WTC11 (cell line): ENCODE data around the gene BABAM2. TPM values are rescaled to one million over a fixed set of nuclear protein-coding genes. Genes with fewer than 3 reads are reported as not detected.

Source experiments
- ATAC-seq: fragments of 200-7000 bp; cut with Tn5 transposase; 2 replicates; pipeline ENCODE4 v1.10.0; 2021; ENCODE audit warnings: mild to moderate bottlenecking, moderate library complexity
- CTCF ChIA-PET: fragments of 300-600 bp; sonication (Branson Sonifier 250); formaldehyde crosslinking; loops from one replicate; lab custom pipeline; 2021; ENCODE audit warnings: antibody characterized with exemption; lab: Charles Lee
- POLR2A ChIA-PET: fragments of 350-600 bp; sonication (Branson Sonifier 250); formaldehyde crosslinking; loops from one replicate; lab custom pipeline; 2021; ENCODE audit warnings: antibody characterized with exemption; lab: Charles Lee
- DNase-seq: peaks from one replicate; pipeline ENCODE4 v3.0.0; 2021; ENCODE audit warnings: low spot score
- H3K27ac Mint-ChIP-seq: 2 replicates; pipeline ENCODE4 v1.8.0; 2021; ENCODE audit warnings: mixed read lengths
- H3K27me3 Mint-ChIP-seq: 2 replicates; pipeline ENCODE4 v1.8.0; 2021; ENCODE audit warnings: low read depth, mild to moderate bottlenecking, moderate library complexity, mixed read lengths
- H3K36me3 Mint-ChIP-seq: 2 replicates; pipeline ENCODE4 v1.8.0; 2021; ENCODE audit warnings: mixed read lengths
- H3K4me1 Mint-ChIP-seq: 2 replicates; pipeline ENCODE4 v1.8.0; 2022; ENCODE audit warnings: mixed read lengths
- H3K4me3 Mint-ChIP-seq: 2 replicates; pipeline ENCODE4 v1.8.0; 2021; ENCODE audit warnings: mild to moderate bottlenecking, moderate library complexity, mixed read lengths
- H3K9me3 Mint-ChIP-seq: 2 replicates; pipeline ENCODE4 v1.8.0; 2021; ENCODE audit warnings: mixed read lengths
- ARID4B ChIP-seq: sonication (generic); formaldehyde crosslinking; IDR thresholded peaks from 2 replicates; pipeline ENCODE4 v1.8.0; 2023; ENCODE audit warnings: missing genetic modification reagents, mild to moderate bottlenecking, borderline replicate concordance
- ATF6 ChIP-seq: sonication (generic); formaldehyde crosslinking; IDR thresholded peaks from 2 replicates; pipeline ENCODE4 v1.8.1; 2023; ENCODE audit warnings: mild to moderate bottlenecking, missing genetic modification reagents
- CDX4 ChIP-seq: fragments of 250-450 bp; sonication (Bioruptor Pico); IDR thresholded peaks from 2 replicates; pipeline ENCODE4 v1.9.0; 2021; ENCODE audit warnings: moderate library complexity, mild to moderate bottlenecking, inconsistent platforms, borderline replicate concordance
- E2F4 ChIP-seq: sonication (generic); formaldehyde crosslinking; IDR thresholded peaks from 2 replicates; pipeline ENCODE4 v1.8.1; 2022; ENCODE audit warnings: low read depth, mild to moderate bottlenecking, moderate library complexity, missing genetic modification reagents, borderline replicate concordance
- EMX1 ChIP-seq: fragments of 250-450 bp; sonication (Bioruptor Pico); IDR thresholded peaks from 2 replicates; pipeline ENCODE4 v1.8.0; 2021; ENCODE audit warnings: mild to moderate bottlenecking
- ERG ChIP-seq: fragments of 250-450 bp; sonication (Bioruptor Pico); IDR thresholded peaks from 2 replicates; pipeline ENCODE4 v1.8.0; 2021; ENCODE audit warnings: mild to moderate bottlenecking
- ESRRA ChIP-seq: sonication (generic); formaldehyde crosslinking; IDR thresholded peaks from 2 replicates; pipeline ENCODE4 v1.8.1; 2022; ENCODE audit warnings: mild to moderate bottlenecking, missing genetic modification reagents, borderline replicate concordance
- HMGXB4 ChIP-seq: sonication (generic); formaldehyde crosslinking; IDR thresholded peaks from 2 replicates; pipeline ENCODE4 v1.8.1; 2023; ENCODE audit warnings: mild to moderate bottlenecking, moderate library complexity, missing genetic modification reagents
- IRF2 ChIP-seq: sonication (generic); formaldehyde crosslinking; IDR thresholded peaks from 2 replicates; pipeline ENCODE4 v1.8.0; 2022; ENCODE audit warnings: low read depth, missing genetic modification reagents, borderline replicate concordance
- JAZF1 ChIP-seq: fragments of 250-450 bp; sonication (Bioruptor Pico); IDR thresholded peaks from 2 replicates; pipeline ENCODE4 v1.9.0; 2021; ENCODE audit warnings: moderate library complexity, mild to moderate bottlenecking, inconsistent platforms
- NFYB ChIP-seq: sonication (generic); formaldehyde crosslinking; conservative IDR thresholded peaks from 2 replicates; pipeline ENCODE4 v1.8.0; 2022; ENCODE audit warnings: low read depth, missing genetic modification reagents
- PREB ChIP-seq: sonication (generic); formaldehyde crosslinking; IDR thresholded peaks from 2 replicates; pipeline ENCODE4 v1.8.1; 2022; ENCODE audit warnings: mild to moderate bottlenecking, missing genetic modification reagents, moderate library complexity, borderline replicate concordance
- TP53 ChIP-seq: sonication (generic); formaldehyde crosslinking; IDR thresholded peaks from 2 replicates; pipeline ENCODE4 v1.8.1; 2023; ENCODE audit warnings: mild to moderate bottlenecking, missing genetic modification reagents
- ZNF121 ChIP-seq: sonication (generic); formaldehyde crosslinking; IDR thresholded peaks from 2 replicates; pipeline ENCODE4 v1.8.0; 2023; ENCODE audit warnings: missing genetic modification reagents
- ZNF138 ChIP-seq: sonication (generic); formaldehyde crosslinking; conservative IDR thresholded peaks from 2 replicates; pipeline ENCODE4 v1.8.1; 2022; ENCODE audit warnings: mild to moderate bottlenecking, moderate library complexity, missing genetic modification reagents
- ZNF281 ChIP-seq: sonication (generic); formaldehyde crosslinking; IDR thresholded peaks from 2 replicates; pipeline ENCODE4 v1.8.0; 2023; ENCODE audit warnings: mild to moderate bottlenecking, missing genetic modification reagents
- ZNF396 ChIP-seq: fragments of 250-450 bp; sonication (Bioruptor Pico); IDR thresholded peaks from 2 replicates; pipeline ENCODE4 v1.8.0; 2021; ENCODE audit warnings: mild to moderate bottlenecking, moderate library complexity, borderline replicate concordance
- total RNA-seq: library from RNA; stranded (reverse); gene quantifications from 3 replicates; pipeline ENCODE4 v1.2.3, GENCODE V29; 2021

BABAM2 gene
- total RNA-seq, 1 experiment from 2014 or later: 16.5 TPM

GRCh38 chr2:28277466-28277865 lies 386.9 kb downstream of the BABAM2 start:
- no peak for ATAC-seq
- H3K27me3 Mint-ChIP-seq: no peaks in the 10 kb centered on the region
- no peak for DNase-seq
- H3K4me1 Mint-ChIP-seq: peaks cover 17% of the 10 kb centered on the region
- H3K36me3 Mint-ChIP-seq: no peaks in the 10 kb centered on the region
- H3K4me3 Mint-ChIP-seq: no peak overlapping the region
- ChIA-PET POLR2A (no interaction called here), CTCF (no interaction called here)
- no peak overlapping the region for H3K27ac Mint-ChIP-seq
- no peaks in the 10 kb centered on the region for H3K9me3 Mint-ChIP-seq
- TF ChIP-seq ZNF121 (CRISPR knock-in tag) (no peak), IRF2 (CRISPR knock-in tag) (no peak), ZNF396 (CRISPR knock-in tag) (no peak), HMGXB4 (CRISPR knock-in tag) (no peak), ATF6 (CRISPR knock-in tag) (no peak), PREB (CRISPR knock-in tag) (no peak), NFYB (CRISPR knock-in tag) (no peak), CDX4 (CRISPR knock-in tag) (no peak), ESRRA (CRISPR knock-in tag) (no peak), JAZF1 (no peak), EMX1 (CRISPR knock-in tag) (no peak)
- TF ChIP-seq, all 79 proteins: peak for 0

- POLR2A ChIA-PET: interaction anchor here (0.6 kb wide), 1 partner anchor 54 kb away, joined by 3 read pairs; no protein-coding TSS in a partner anchor
- TF ChIP-seq ZNF281: no peak
- TF ChIP-seq TP53: no peak
- no peak for TF ChIP-seq ESRRA (CRISPR knock-in tag)
- TF ChIP-seq PREB (CRISPR knock-in tag): no peak
- no peak for TF ChIP-seq E2F4
- TF ChIP-seq ARID4B: no peak
- no peak for TF ChIP-seq ERG
- no peak for TF ChIP-seq ZNF138 (CRISPR knock-in tag)
Observed at GRCh38 chr2:28279371-28279770, 388.8 kb downstream of the BABAM2 start.

More at GRCh38 chr2:28279371-28279770, 388.8 kb downstream of the BABAM2 start:
- Mint-ChIP-seq H3K4me1 (peaks cover 12% of the 10 kb centered on the region), H3K36me3 (no peaks in the 10 kb centered on the region), H3K27ac (no peak overlapping the region), H3K27me3 (no peaks in the 10 kb centered on the region), H3K9me3 (no peaks in the 10 kb centered on the region), H3K4me3 (no peak overlapping the region)
- no peak for ATAC-seq
- DNase-seq: no peak
- CTCF ChIA-PET: no interaction called here
